OCI-LY7 (cell line): ENCODE measurements around the gene GOLGA6L7.

Experiments
- EZH2phosphoT487 ChIP-seq: fragments of 200-600 bp; sonication (generic); IDR thresholded peaks from 2 replicates; pipeline ENCODE4 v1.6.1; 2018; ENCODE audit warnings: low read depth, borderline replicate concordance, mild to moderate bottlenecking, mixed run types, antibody characterized with exemption, low read length, moderate library complexity, mixed read lengths
- TF ChIP-seq, protein P1 (sequence below): fragments of 200-600 bp; sonication (generic); conservative IDR thresholded peaks from 2 replicates; pipeline ENCODE4 v1.5.1; 2014; ENCODE audit warnings: mild to moderate bottlenecking, antibody characterized with exemption, low read length, moderate library complexity, mixed read lengths

DNA sequence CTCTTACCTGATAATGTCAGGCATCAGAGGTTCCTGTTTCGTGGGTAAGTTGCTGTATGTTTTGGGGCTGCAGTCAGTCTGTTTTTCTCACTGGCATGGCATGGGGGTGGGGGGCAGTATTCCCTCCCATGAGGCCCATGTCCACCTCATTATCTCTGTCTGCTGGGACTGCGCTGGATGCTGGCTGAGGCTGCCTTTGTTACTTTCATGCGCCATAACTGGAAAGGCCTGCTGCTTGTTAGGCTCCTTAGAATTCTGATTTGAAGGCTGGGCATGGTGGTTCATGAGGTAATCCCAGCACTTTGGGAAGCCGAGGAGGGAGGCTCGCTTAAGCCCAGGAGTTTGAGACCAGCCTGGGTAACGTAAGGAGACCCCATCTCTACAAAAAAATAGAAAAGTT, 47.1 kb upstream of the GOLGA6L7 start:
- no peak for TF ChIP-seq EZH2phosphoT487
- TF ChIP-seq, protein P1, sequence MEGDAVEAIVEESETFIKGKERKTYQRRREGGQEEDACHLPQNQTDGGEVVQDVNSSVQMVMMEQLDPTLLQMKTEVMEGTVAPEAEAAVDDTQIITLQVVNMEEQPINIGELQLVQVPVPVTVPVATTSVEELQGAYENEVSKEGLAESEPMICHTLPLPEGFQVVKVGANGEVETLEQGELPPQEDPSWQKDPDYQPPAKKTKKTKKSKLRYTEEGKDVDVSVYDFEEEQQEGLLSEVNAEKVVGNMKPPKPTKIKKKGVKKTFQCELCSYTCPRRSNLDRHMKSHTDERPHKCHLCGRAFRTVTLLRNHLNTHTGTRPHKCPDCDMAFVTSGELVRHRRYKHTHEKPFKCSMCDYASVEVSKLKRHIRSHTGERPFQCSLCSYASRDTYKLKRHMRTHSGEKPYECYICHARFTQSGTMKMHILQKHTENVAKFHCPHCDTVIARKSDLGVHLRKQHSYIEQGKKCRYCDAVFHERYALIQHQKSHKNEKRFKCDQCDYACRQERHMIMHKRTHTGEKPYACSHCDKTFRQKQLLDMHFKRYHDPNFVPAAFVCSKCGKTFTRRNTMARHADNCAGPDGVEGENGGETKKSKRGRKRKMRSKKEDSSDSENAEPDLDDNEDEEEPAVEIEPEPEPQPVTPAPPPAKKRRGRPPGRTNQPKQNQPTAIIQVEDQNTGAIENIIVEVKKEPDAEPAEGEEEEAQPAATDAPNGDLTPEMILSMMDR = no peak
